Suppressor macrophage treated with lipopolysaccharide for 4 hours (primary cell): ENCODE results near the gene IDI2.

ENCODE experiments used
- DNase-seq: peaks from one replicate; pipeline ENCODE4 v3.0.0-alpha.2; 2020

Gene IDI2

GRCh38 chr10:1003884-1004670 is 21.6 kb downstream of the IDI2 start:
- no peak for DNase-seq

- DNase-seq: no peak
Measured at GRCh38 chr10:1002425-1003006, 23.1 kb downstream of the IDI2 start.

GRCh38 chr10:997266-998022 is 28.2 kb downstream of the IDI2 start:
- no peak for DNase-seq

GRCh38 chr10:996031-996430 is 29.6 kb downstream of the IDI2 start:
- no peak for DNase-seq

GRCh38 chr10:995559-995926 is 30.1 kb downstream of the IDI2 start:
- no peak for DNase-seq

GRCh38 chr10:994836-995558 is 30.7 kb downstream of the IDI2 start:
- no peak for DNase-seq

GRCh38 chr10:992871-993270 is 32.8 kb downstream of the IDI2 start:
- DNase-seq: peak; percentile 69

GRCh38 chr10:992467-992866 is 33.2 kb downstream of the IDI2 start:
- peak; percentile 68 for DNase-seq

GRCh38 chr10:990808-991207 is 34.9 kb downstream of the IDI2 start:
- no peak for DNase-seq

- peak; percentile 42 for DNase-seq
Measured at GRCh38 chr10:988667-989545, 36.8 kb downstream of the IDI2 start.

- peak; percentile 99 for DNase-seq
Measured at GRCh38 chr10:987870-988666, 37.6 kb downstream of the IDI2 start, which contains the start of gene GTPBP4. GTPBP4 (plus strand) TSS chr10:988434; CDS start chr10:988480, 46 bp downstream.

GRCh38 chr10:987620-987869 is 38.1 kb downstream of the IDI2 start:
- DNase-seq: no peak

GRCh38 chr10:986881-987619 is 38.6 kb downstream of the IDI2 start:
- DNase-seq: peak; percentile 33

- DNase-seq: no peak
Measured at GRCh38 chr10:986137-986825, 39.4 kb downstream of the IDI2 start.

GRCh38 chr10:985361-985760 is 40.3 kb downstream of the IDI2 start:
- no peak for DNase-seq

GRCh38 chr10:983971-984655 is 41.5 kb downstream of the IDI2 start:
- no peak for DNase-seq

- DNase-seq: no peak
Measured at GRCh38 chr10:983401-983800, 42.3 kb downstream of the IDI2 start.

GRCh38 chr10:980468-981093 is 45.1 kb downstream of the IDI2 start:
- no peak for DNase-seq

- no peak for DNase-seq
Measured at GRCh38 chr10:978826-979421, 46.7 kb downstream of the IDI2 start.
